ENCODE data around the gene LRRC40. TPM values are rescaled to one million over a fixed set of nuclear protein-coding genes. Genes with fewer than 3 reads are reported as not detected.
A peak's percentile ranks its signal among the peaks of the same experiment; 100 is the strongest.

The LRRC40 gene
- total and polyA plus RNA-seq, 9 of the 15 experiments (the other 6 are each of a cell fraction or from before 2014, with no cell fraction given) = 16.1 to 36.2 (median 30.9) TPM

GRCh38 chr1:70142075-70142474 lies 63.3 kb downstream of the LRRC40 start:
- no peak overlapping the region for H3K27ac ChIP-seq (ENCODE audit: extremely low read depth, low read depth, low read length)
- TF ChIP-seq DEAF1 (CRISPR knock-in tag; IDR thresholded peaks at IDR 0.05) (peak; percentile 50; the same call in 1 of the 2 replicates), CTCF (IDR thresholded peaks at IDR 0.05 in 2 of 3, conservative IDR thresholded peaks at IDR 0.05 in 1 of 3; ENCODE audit: insufficient read depth in 2 of 3, low read depth in 1 of 3, low read length in 3 of 3) (peak in 2 of 3 experiments; percentile 12 to 54; a peak in 3 of 6 replicates), GATAD2B (IDR thresholded peaks at IDR 0.05; ENCODE audit: borderline replicate concordance) (no peak), RAD21 (CRISPR knock-in tag; conservative IDR thresholded peaks at IDR 0.05 in 1 of 2, IDR thresholded peaks at IDR 0.05 in 1 of 2) (peak; percentile 66 to 74), FOXK2 (conservative IDR thresholded peaks at IDR 0.05 in 1 of 2, IDR thresholded peaks at IDR 0.05 in 1 of 2; ENCODE audit: low read depth in 2 of 2) (no peak)
- H3K36me3 ChIP-seq (ENCODE audit: control insufficient read depth, insufficient read depth, low read length) = peaks cover 5% of the 10 kb centered on the region; the same call in 1 of the 3 replicates
- DNase-seq (ENCODE audit: extremely low read depth in 1 of 4, low spot score in 3 of 4) (peak in 3 of 4 experiments; percentile 9 to 12 (median 11)), FAIRE-seq (no peak), ATAC-seq (peak; percentile 74)
- CTCF ChIA-PET (ENCODE audit: low intra/inter-chr PET ratio) = interaction anchor here (1.0 to 3.7 kb wide), 2 partner anchors 8 to 108 kb away, joined by 3 to 13 read pairs; no protein-coding TSS in a partner anchor
- no peaks in the 10 kb centered on the region for H3K79me2 ChIP-seq (ENCODE audit: control insufficient read depth, insufficient read depth, low read length)
- H3K9me3 ChIP-seq (replicated peaks; ENCODE audit: control insufficient read depth, insufficient read depth, low read depth, low read length) = no peaks in the 10 kb centered on the region
- H3K4me3 ChIP-seq = no peak overlapping the region
- 46% methylated on average over 2 of the region's 2 CpGs for WGBS (ENCODE audit: insufficient coverage, low coverage, missing lambda C conversion rate)
- in situ Hi-C loops (cut with MboI) (loop anchor here (25.0 kb wide), 1 partner anchor 1655 kb away; the partner anchor contains the start of gene DEPDC1), intact Hi-C loops (cut with micrococcal nuclease) (loop anchor here (1.0 kb wide), 1 partner anchor 108 kb away; no protein-coding TSS in a partner anchor)
- H3K27me3 ChIP-seq (ENCODE audit: control insufficient read depth in 2 of 2, insufficient read depth in 2 of 2, low read length in 2 of 2) = no peaks in the 10 kb centered on the region
- H3K9me1 ChIP-seq (ENCODE audit: control insufficient read depth, insufficient read depth, low read length) = no peaks in the 10 kb centered on the region
- 0 out of 5 replicates have a peak, but pooled peaks cover 0 to 5% of the 10 kb centered on the region in 2 experiments for H3K4me1 ChIP-seq (replicated peaks in 1 of 2; ENCODE audit: control insufficient read depth in 2 of 2, insufficient read depth in 2 of 2, low read length in 2 of 2)
- H2AFZ ChIP-seq (ENCODE audit: low read depth, low read length) = no peak overlapping the region
- H4K20me1 ChIP-seq (replicated peaks; ENCODE audit: control insufficient read depth, insufficient read depth, low read length) = no peaks in the 10 kb centered on the region
- H3K9ac ChIP-seq (ENCODE audit: insufficient read depth in 1 of 2, low read depth in 2 of 2, low read length in 2 of 2) = no peak overlapping the region
- no peak overlapping the region for H3K4me2 ChIP-seq (ENCODE audit: insufficient read depth, low read length)
- BruUV-seq (replicated peaks) = no TSS peak
- POLR2A ChIA-PET = interaction anchor here (1.0 to 1.6 kb wide), 5 partner anchors 8 to 79 kb away, joined by 3 to 5 read pairs (median 3); partner anchors contain the start of genes LRRC40 and SRSF11
